Panc1 (cell line): ENCODE data around the gene THAP12. TPM values are rescaled to one million over a fixed set of nuclear protein-coding genes. Genes with fewer than 3 reads are reported as not detected.

Experiments
- ATAC-seq: fragments of 200-7000 bp; cut with Tn5 transposase; 2 replicates; pipeline ENCODE4 v1.9.1; 2020; ENCODE audit warnings: mild to moderate bottlenecking, moderate library complexity
- BruUV-seq: library from RNA; stranded (reverse); fragments of 400-500 nt; replicated peaks from 2 replicates; lab custom pipeline; 2021; lab: Mats Ljungman, UMichigan
- CTCF ChIA-PET: fragments of 300-600 bp; sonication (Branson Sonifier 250); formaldehyde crosslinking; loops from one replicate; lab custom pipeline; 2022; ENCODE audit warnings: antibody characterized with exemption; lab: Charles Lee
- POLR2A ChIA-PET: fragments of 300-600 bp; sonication (Branson Sonifier 250); formaldehyde crosslinking; loops from one replicate; lab custom pipeline; 2022; ENCODE audit warnings: antibody characterized with exemption; lab: Charles Lee
- DNase-seq: peaks from one replicate; pipeline ENCODE4 v3.0.0-alpha.2; 2010; ENCODE audit warnings: low read depth, low spot score
- H3K27ac ChIP-seq: 2 replicates; pipeline ENCODE4 v1.5.1; 2011; ENCODE audit warnings: mild to moderate bottlenecking, low read length, inconsistent platforms
- H3K27me3 ChIP-seq: fragments of 200-500 bp; sonication (Bioruptor generic); 2 replicates; pipeline ENCODE4 v1.6.0; 2014; ENCODE audit warnings: low read length, inconsistent platforms; ENCODE audit not compliant: control insufficient read depth, insufficient read depth
- H3K36me3 ChIP-seq: fragments of 200-500 bp; sonication (Bioruptor generic); 2 replicates; pipeline ENCODE4 v1.5.1; 2014; ENCODE audit warnings: inconsistent platforms, mild to moderate bottlenecking, low read length, moderate library complexity; ENCODE audit not compliant: control insufficient read depth, insufficient read depth
- H3K4me1 ChIP-seq: 2 replicates; pipeline ENCODE4 v1.5.1; 2011; ENCODE audit warnings: inconsistent platforms, mild to moderate bottlenecking, low read length, moderate library complexity; ENCODE audit not compliant: control insufficient read depth, insufficient read depth
- H3K4me3 ChIP-seq, 2 experiments: 2 replicates each; pipeline ENCODE4 v1.5.1; 2011 to 2012; ENCODE audit warnings: low read depth in 2 of 2, low read length in 2 of 2, mild to moderate bottlenecking in 2 of 2, inconsistent platforms in 1 of 2, moderate library complexity in 1 of 2
- H3K9me3 ChIP-seq: fragments of 200-500 bp; sonication (Bioruptor generic); 2 replicates; pipeline ENCODE4 v1.5.1; 2014; ENCODE audit warnings: low read depth, mild to moderate bottlenecking, inconsistent platforms, low read length, moderate library complexity; ENCODE audit not compliant: control insufficient read depth, insufficient read depth
- POLR2AphosphoS5 ChIP-seq: IDR thresholded peaks from 2 replicates; pipeline ENCODE4 v1.6.1; 2012; ENCODE audit warnings: mild to moderate bottlenecking, low read depth, low read length, moderate library complexity
- SIN3A ChIP-seq: IDR thresholded peaks from 2 replicates; pipeline ENCODE4 v1.6.1; 2012; ENCODE audit warnings: low read depth, mild to moderate bottlenecking, low read length, moderate library complexity, borderline replicate concordance; ENCODE audit not compliant: insufficient read depth
- TCF7L2 ChIP-seq: IDR thresholded peaks from 2 replicates; pipeline ENCODE4 v1.6.1; 2011; ENCODE audit warnings: mild to moderate bottlenecking, low read depth, low read length, inconsistent platforms
- in situ Hi-C: cut with HindIII; loops from 2 replicates; pipeline ENCODE4 v1.10.0; 2016; ENCODE audit warnings: low sequenced_read_pairs, low pct_unique_long_range_greater_than_20kb
- intact Hi-C: fragments of 100-400 bp; cut with micrococcal nuclease; formaldehyde crosslinking; loops from one replicate; pipeline ENCODE4 v1.10.0; 2022; ENCODE audit not compliant: unreplicated experiment
- total RNA-seq: library from RNA; stranded (reverse); gene quantifications from one replicate; pipeline ENCODE4 v1.2.1, GENCODE V29; 2021; ENCODE audit not compliant: unreplicated experiment
- TF ChIP-seq, protein P1 (sequence below): fragments of 450-650 bp; IDR thresholded peaks from 2 replicates; pipeline ENCODE4 v1.5.1; 2017; ENCODE audit warnings: mild to moderate bottlenecking
- TF ChIP-seq, protein P2 (sequence below), 2 experiments: IDR thresholded peaks; 2 replicates each; pipeline ENCODE4 v1.6.1; 2011 to 2012; ENCODE audit warnings: low read depth in 2 of 2, control low read depth in 1 of 2, low read length in 1 of 2, mild to moderate bottlenecking in 1 of 2, moderate library complexity in 1 of 2; ENCODE audit not compliant: insufficient read depth in 1 of 2

Gene THAP12
- total RNA-seq, 1 experiment from 2014 or later: 57.3 TPM

DNA sequence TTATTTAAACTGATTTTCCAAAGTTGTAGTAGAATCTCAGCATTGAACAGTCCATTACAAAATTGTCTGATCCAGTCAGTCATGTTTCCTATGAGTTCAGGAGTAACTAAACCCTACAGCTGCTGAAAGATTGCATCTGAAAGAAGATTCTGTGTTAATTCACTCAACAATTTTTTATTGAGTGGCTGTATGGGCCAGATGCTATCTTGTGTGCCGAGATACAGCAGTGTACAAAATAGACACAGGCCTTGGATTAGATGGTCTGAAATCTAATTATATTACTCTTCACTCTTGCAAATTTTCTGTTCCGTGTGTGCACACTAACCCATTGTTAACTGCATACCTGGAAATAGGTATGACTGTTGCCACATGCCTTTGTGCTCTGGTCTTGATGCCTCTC, 7.5 kb upstream of the THAP12 start:
- no peak for DNase-seq
- TF ChIP-seq, protein P1, sequence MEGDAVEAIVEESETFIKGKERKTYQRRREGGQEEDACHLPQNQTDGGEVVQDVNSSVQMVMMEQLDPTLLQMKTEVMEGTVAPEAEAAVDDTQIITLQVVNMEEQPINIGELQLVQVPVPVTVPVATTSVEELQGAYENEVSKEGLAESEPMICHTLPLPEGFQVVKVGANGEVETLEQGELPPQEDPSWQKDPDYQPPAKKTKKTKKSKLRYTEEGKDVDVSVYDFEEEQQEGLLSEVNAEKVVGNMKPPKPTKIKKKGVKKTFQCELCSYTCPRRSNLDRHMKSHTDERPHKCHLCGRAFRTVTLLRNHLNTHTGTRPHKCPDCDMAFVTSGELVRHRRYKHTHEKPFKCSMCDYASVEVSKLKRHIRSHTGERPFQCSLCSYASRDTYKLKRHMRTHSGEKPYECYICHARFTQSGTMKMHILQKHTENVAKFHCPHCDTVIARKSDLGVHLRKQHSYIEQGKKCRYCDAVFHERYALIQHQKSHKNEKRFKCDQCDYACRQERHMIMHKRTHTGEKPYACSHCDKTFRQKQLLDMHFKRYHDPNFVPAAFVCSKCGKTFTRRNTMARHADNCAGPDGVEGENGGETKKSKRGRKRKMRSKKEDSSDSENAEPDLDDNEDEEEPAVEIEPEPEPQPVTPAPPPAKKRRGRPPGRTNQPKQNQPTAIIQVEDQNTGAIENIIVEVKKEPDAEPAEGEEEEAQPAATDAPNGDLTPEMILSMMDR: no peak
- TF ChIP-seq POLR2AphosphoS5 (no peak), TCF7L2 (no peak), SIN3A (no peak)
- TF ChIP-seq, protein P2, sequence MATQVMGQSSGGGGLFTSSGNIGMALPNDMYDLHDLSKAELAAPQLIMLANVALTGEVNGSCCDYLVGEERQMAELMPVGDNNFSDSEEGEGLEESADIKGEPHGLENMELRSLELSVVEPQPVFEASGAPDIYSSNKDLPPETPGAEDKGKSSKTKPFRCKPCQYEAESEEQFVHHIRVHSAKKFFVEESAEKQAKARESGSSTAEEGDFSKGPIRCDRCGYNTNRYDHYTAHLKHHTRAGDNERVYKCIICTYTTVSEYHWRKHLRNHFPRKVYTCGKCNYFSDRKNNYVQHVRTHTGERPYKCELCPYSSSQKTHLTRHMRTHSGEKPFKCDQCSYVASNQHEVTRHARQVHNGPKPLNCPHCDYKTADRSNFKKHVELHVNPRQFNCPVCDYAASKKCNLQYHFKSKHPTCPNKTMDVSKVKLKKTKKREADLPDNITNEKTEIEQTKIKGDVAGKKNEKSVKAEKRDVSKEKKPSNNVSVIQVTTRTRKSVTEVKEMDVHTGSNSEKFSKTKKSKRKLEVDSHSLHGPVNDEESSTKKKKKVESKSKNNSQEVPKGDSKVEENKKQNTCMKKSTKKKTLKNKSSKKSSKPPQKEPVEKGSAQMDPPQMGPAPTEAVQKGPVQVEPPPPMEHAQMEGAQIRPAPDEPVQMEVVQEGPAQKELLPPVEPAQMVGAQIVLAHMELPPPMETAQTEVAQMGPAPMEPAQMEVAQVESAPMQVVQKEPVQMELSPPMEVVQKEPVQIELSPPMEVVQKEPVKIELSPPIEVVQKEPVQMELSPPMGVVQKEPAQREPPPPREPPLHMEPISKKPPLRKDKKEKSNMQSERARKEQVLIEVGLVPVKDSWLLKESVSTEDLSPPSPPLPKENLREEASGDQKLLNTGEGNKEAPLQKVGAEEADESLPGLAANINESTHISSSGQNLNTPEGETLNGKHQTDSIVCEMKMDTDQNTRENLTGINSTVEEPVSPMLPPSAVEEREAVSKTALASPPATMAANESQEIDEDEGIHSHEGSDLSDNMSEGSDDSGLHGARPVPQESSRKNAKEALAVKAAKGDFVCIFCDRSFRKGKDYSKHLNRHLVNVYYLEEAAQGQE (IDR thresholded peaks at IDR 0.05; ENCODE audit: insufficient read depth in 1 of 2, low read depth in 2 of 2, low read length in 1 of 2): no peak
- ATAC-seq: no peak
- Histone ChIP-seq H3K4me1 (no peaks in the 10 kb centered on the region), H3K27me3 (no peaks in the 10 kb centered on the region), H3K9me3 (no peaks in the 10 kb centered on the region), H3K27ac (no peak overlapping the region), H3K36me3 (no peaks in the 10 kb centered on the region), H3K4me3 (no peak overlapping the region)
- ChIA-PET POLR2A (no interaction called here), CTCF (interaction anchor here (0.6 kb wide), 1 partner anchor 425 kb away, joined by 4 read pairs; no protein-coding TSS in a partner anchor)
- intact Hi-C loops: no loop called here
- no TSS peak for BruUV-seq
- in situ Hi-C loops: no loop called here

DNA sequence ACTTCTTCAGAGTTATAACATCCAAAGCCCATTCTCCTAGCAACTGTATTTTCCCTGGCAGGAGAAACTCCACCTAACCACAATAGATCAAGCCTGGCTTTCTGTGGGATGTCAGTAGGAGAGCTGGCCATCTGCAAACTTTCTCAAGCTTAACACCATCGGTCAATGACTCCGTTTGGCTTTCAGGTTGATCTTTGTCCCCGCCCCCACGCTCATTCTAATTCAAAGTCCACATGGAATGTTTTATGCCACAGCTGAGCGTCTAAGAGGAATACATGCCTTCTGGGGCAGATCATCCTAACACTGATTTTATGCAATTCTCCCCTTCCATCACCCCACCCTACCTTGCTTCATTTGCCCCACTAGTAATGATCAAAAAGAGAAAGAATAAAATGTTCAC, 5.0 kb upstream of the THAP12 start:
- ATAC-seq: no peak
- in situ Hi-C loops: no loop called here
- H3K4me3 ChIP-seq: no peak overlapping the region
- H3K27ac ChIP-seq: no peak overlapping the region
- DNase-seq: no peak
- no TSS peak for BruUV-seq
- H3K4me1 ChIP-seq: peaks cover 6% of the 10 kb centered on the region; the same call in 1 of the 2 replicates
- intact Hi-C loops: no loop called here
- ChIA-PET POLR2A (no interaction called here), CTCF (no interaction called here)
- H3K36me3 ChIP-seq: no peaks in the 10 kb centered on the region
- no peaks in the 10 kb centered on the region for H3K9me3 ChIP-seq
- no peaks in the 10 kb centered on the region for H3K27me3 ChIP-seq
- TF ChIP-seq, protein P2 (IDR thresholded peaks at IDR 0.05; ENCODE audit: insufficient read depth in 1 of 2, low read depth in 2 of 2, low read length in 1 of 2): no peak
- TF ChIP-seq, protein P1: no peak
- TF ChIP-seq TCF7L2 (no peak), POLR2AphosphoS5 (no peak), SIN3A (no peak)
